Upper lobe of left lung (tissue), 6 donors: ENCODE results near the gene MRGPRF. TPM values are rescaled to one million over a fixed set of nuclear protein-coding genes. Genes with fewer than 3 reads are reported as not detected.
A peak's percentile ranks its signal among the peaks of the same experiment; 100 is the strongest.

ENCODE experiments used
- ATAC-seq, 2 donors: fragments of 200-7000 bp; cut with Tn5 transposase; one replicate each; pipeline ENCODE4 v1.9.1; 2022; ENCODE audit warnings: mild to moderate bottlenecking in 2 of 2, moderate library complexity in 2 of 2; ENCODE audit not compliant: low FRiP score in 2 of 2
- DNase-seq, 2 donors: peaks; one replicate each; pipeline ENCODE4 v3.0.0-alpha.2; 2019 to 2020
- H3K27ac ChIP-seq, 4 donors: fragments of 200-600 bp; sonication (generic); one replicate each; pipeline ENCODE4 v1.5.1; 2016 to 2019
- H3K27me3 ChIP-seq, 4 donors: fragments of 200-600 bp; sonication (generic); one replicate each; pipeline ENCODE4 v1.5.1; 2017 to 2019
- H3K36me3 ChIP-seq, 4 donors: fragments of 200-600 bp; sonication (generic); one replicate each; pipeline ENCODE4 v1.5.1; 2016 to 2019
- H3K4me1 ChIP-seq, 4 donors: fragments of 200-600 bp; sonication (generic); one replicate each; pipeline ENCODE4 v1.5.1; 2018 to 2019
- H3K4me3 ChIP-seq, 4 donors: fragments of 200-600 bp; sonication (generic); one replicate each; pipeline ENCODE4 v1.5.1; 2017 to 2019; ENCODE audit warnings: mild to moderate bottlenecking in 2 of 4, moderate library complexity in 1 of 4
- H3K9me3 ChIP-seq, 4 donors: fragments of 200-600 bp; sonication (generic); one replicate each; pipeline ENCODE4 v1.5.1; 2018 to 2019
- CTCF ChIP-seq, 6 experiments: fragments of 450-650 bp in 4 of 6; fragments of 200-600 bp in 2 of 6; sonication (generic) in 2 of 6; IDR thresholded peaks; one replicate each; pipeline ENCODE4 v1.5.1; 2016 to 2019; ENCODE audit warnings: antibody characterized with exemption in 6 of 6
- EP300 ChIP-seq, 4 donors: sonication (generic); formaldehyde crosslinking; IDR thresholded peaks; one replicate each; pipeline ENCODE4 v1.5.1; 2017; ENCODE audit warnings: antibody characterized with exemption in 4 of 4, control low read depth in 2 of 4
- POLR2A ChIP-seq, 4 donors: fragments of 450-650 bp; IDR thresholded peaks; one replicate each; pipeline ENCODE4 v1.5.1; 2016 to 2017; ENCODE audit warnings: antibody characterized with exemption in 4 of 4, mild to moderate bottlenecking in 2 of 4
- POLR2AphosphoS5 ChIP-seq, 2 donors: sonication (generic); formaldehyde crosslinking; IDR thresholded peaks; one replicate each; pipeline ENCODE4 v1.5.1; 2017; ENCODE audit warnings: antibody characterized with exemption in 2 of 2
- WGBS, 2 donors: methylation state at CpG; one replicate each; pipeline ENCODE4 v1.1.5; 2017 to 2018; 5-methylcytosine and 5-hydroxymethylcytosine counted together
- total RNA-seq, 6 donors: library from RNA; depleted of rRNA in 4 of 6; stranded (reverse); fragments of >200 nt in 4 of 6; gene quantifications; one replicate each; pipeline versions ENCODE4 v1.1.0 to v1.2.1, GENCODE V29; 2016 to 2021
- donor health status: DM: no; HTN: no; CAD: no; lungs with moderate emphysema.
- donor health status: DM: no; HTN: yes; CAD: no; lungs with severe emphysema.

MRGPRF gene
- total RNA-seq, 6 donors from 2014 or later = 3.0 to 16.2 (median 10.7) TPM

- WGBS, 2 donors = 80 to 86% methylated on average over 7 of the region's 7 CpGs
- no peak overlapping the region for H3K4me3 ChIP-seq
- ATAC-seq (no peak), DNase-seq (peak in 1 of 2 donors; percentile 30)
- H3K9me3 ChIP-seq = no peaks in the 10 kb centered on the region
- H3K27ac ChIP-seq = no peak overlapping the region
- TF ChIP-seq POLR2A (IDR thresholded peaks at IDR 0.05) (no peak), CTCF (IDR thresholded peaks at IDR 0.05) (no peak), POLR2AphosphoS5 (IDR thresholded peaks at IDR 0.05) (no peak), EP300 (IDR thresholded peaks at IDR 0.05) (no peak)
- H3K36me3 ChIP-seq = no peaks in the 10 kb centered on the region
- H3K27me3 ChIP-seq = no peaks in the 10 kb centered on the region
- H3K4me1 ChIP-seq = peaks cover 3 to 13% (median 9%) of the 10 kb centered on the region in 4 donors
Observed at GRCh38 chr11:69032833-69033232, 19.8 kb upstream of the MRGPRF start.

- peaks cover 0 to 12% (median 10%) of the 10 kb centered on the region in 4 donors for H3K4me1 ChIP-seq
- H3K27ac ChIP-seq = no peak overlapping the region
- no peaks in the 10 kb centered on the region for H3K27me3 ChIP-seq
- no peaks in the 10 kb centered on the region for H3K36me3 ChIP-seq
- TF ChIP-seq POLR2A (IDR thresholded peaks at IDR 0.05) (no peak), POLR2AphosphoS5 (IDR thresholded peaks at IDR 0.05) (no peak), EP300 (IDR thresholded peaks at IDR 0.05) (no peak), CTCF (IDR thresholded peaks at IDR 0.05) (no peak)
- no peak for ATAC-seq
- H3K4me3 ChIP-seq = no peak overlapping the region
- WGBS, 2 donors = 67 to 69% methylated on average over 6 of the region's 6 CpGs
- no peaks in the 10 kb centered on the region for H3K9me3 ChIP-seq
- no peak for DNase-seq
Observed at GRCh38 chr11:69030301-69030700, 17.3 kb upstream of the MRGPRF start.

- H3K36me3 ChIP-seq = no peaks in the 10 kb centered on the region
- H3K27me3 ChIP-seq = no peaks in the 10 kb centered on the region
- peaks cover 0 to 12% (median 8%) of the 10 kb centered on the region in 4 donors for H3K4me1 ChIP-seq
- peak overlapping the region in 2 of 4 donors; percentile 45 to 57 for H3K27ac ChIP-seq
- 34 to 53% methylated on average over 9 of the region's 9 CpGs for WGBS, 2 donors
- ATAC-seq (peak; percentile 56 to 70), DNase-seq (peak in 1 of 2 donors; percentile 92)
- TF ChIP-seq POLR2A (IDR thresholded peaks at IDR 0.05) (no peak), EP300 (IDR thresholded peaks at IDR 0.05) (no peak), POLR2AphosphoS5 (IDR thresholded peaks at IDR 0.05) (peak in 1 of 2 donors; percentile 49)
- no peaks in the 10 kb centered on the region for H3K9me3 ChIP-seq
- H3K4me3 ChIP-seq = no peak overlapping the region
Observed at GRCh38 chr11:69027704-69028372, 14.8 kb upstream of the MRGPRF start.

- Histone ChIP-seq H3K4me3 (no peak overlapping the region), H3K9me3 (no peaks in the 10 kb centered on the region), H3K27ac (no peak overlapping the region), H3K27me3 (no peaks in the 10 kb centered on the region), H3K4me1 (peaks cover 0 to 12% (median 8%) of the 10 kb centered on the region in 4 donors), H3K36me3 (no peaks in the 10 kb centered on the region)
- TF ChIP-seq CTCF (IDR thresholded peaks at IDR 0.05) (no peak), POLR2AphosphoS5 (IDR thresholded peaks at IDR 0.05) (no peak), POLR2A (IDR thresholded peaks at IDR 0.05) (no peak), EP300 (IDR thresholded peaks at IDR 0.05) (no peak)
- 88 to 91% methylated on average over 5 to 6 of the region's 6 CpGs for WGBS, 2 donors
- no peak for DNase-seq
- no peak for ATAC-seq
Observed at GRCh38 chr11:69024509-69024908, 11.5 kb upstream of the MRGPRF start.

GRCh38 chr11:69022260-69022659, 9.2 kb upstream of the MRGPRF start:
- Histone ChIP-seq H3K36me3 (no peaks in the 10 kb centered on the region), H3K4me1 (no peaks in the 10 kb centered on the region), H3K27ac (no peak overlapping the region), H3K27me3 (no peaks in the 10 kb centered on the region), H3K9me3 (no peaks in the 10 kb centered on the region), H3K4me3 (no peak overlapping the region)
- 73 to 75% methylated on average over 8 to 10 of the region's 10 CpGs for WGBS, 2 donors
- TF ChIP-seq EP300 (IDR thresholded peaks at IDR 0.05) = no peak
- TF ChIP-seq POLR2A (IDR thresholded peaks at IDR 0.05) = no peak
- no peak for TF ChIP-seq POLR2AphosphoS5 (IDR thresholded peaks at IDR 0.05)
- no peak for TF ChIP-seq CTCF (IDR thresholded peaks at IDR 0.05)
- ATAC-seq (no peak), DNase-seq (no peak)
